Endothelial cell of umbilical vein (primary cell): ENCODE results near the gene NEBL. TPM values are rescaled to one million over a fixed set of nuclear protein-coding genes. Genes with fewer than 3 reads are reported as not detected.

Experiments used
- BruUV-seq: library from RNA; stranded (reverse); fragments of 400-500 nt; replicated peaks from 2 replicates; lab custom pipeline; 2021; lab: Mats Ljungman, UMichigan
- CTCF ChIA-PET: fragments of 300-600, 350-600 bp; sonication (Branson Sonifier 250); formaldehyde crosslinking; loops from one replicate; lab custom pipeline; 2021; ENCODE audit warnings: antibody characterized with exemption, inconsistent platforms; lab: Charles Lee
- POLR2A ChIA-PET: fragments of 300-600, 350-600 bp; sonication (Branson Sonifier 250); formaldehyde crosslinking; loops from one replicate; lab custom pipeline; 2021; ENCODE audit warnings: antibody characterized with exemption, inconsistent platforms; lab: Charles Lee
- DNase-seq: peaks from one replicate; pipeline ENCODE4 v3.0.0-alpha.2; 2011; ENCODE audit warnings: low read depth, low spot score
- FAIRE-seq: peaks from 2 replicates; lab custom pipeline; 2011; peaks lifted over from hg19 to GRCh38; lab: Jason Lieb, UNC
- H2AFZ ChIP-seq: 2 replicates; pipeline ENCODE4 v1.6.0; 2012; ENCODE audit warnings: low read depth, low read length, control low read depth, inconsistent platforms
- H3K27ac ChIP-seq: 2 replicates; pipeline ENCODE4 v1.5.1; 2011; ENCODE audit warnings: low read depth, mild to moderate bottlenecking, control low read depth, low read length, moderate library complexity; ENCODE audit not compliant: insufficient read depth
- H3K27me3 ChIP-seq, 2 experiments: 2 replicates each; pipeline versions ENCODE4 v1.6.0 to v1.6.1; 2011; ENCODE audit warnings: low read length in 2 of 2, mixed read lengths in 1 of 2; ENCODE audit not compliant: control insufficient read depth in 2 of 2, insufficient read depth in 2 of 2
- H3K36me3 ChIP-seq, 2 experiments: 2 replicates in 1 of 2; 3 replicates in 1 of 2; pipeline ENCODE4 v1.5.1; 2011; ENCODE audit warnings: low read length in 2 of 2, mild to moderate bottlenecking in 1 of 2, moderate library complexity in 1 of 2; ENCODE audit not compliant: control insufficient read depth in 2 of 2, insufficient read depth in 2 of 2; ENCODE audit errors: extremely low read depth in 1 of 2
- H3K4me1 ChIP-seq: 3 replicates; pipeline ENCODE4 v1.5.1; 2011; ENCODE audit warnings: mild to moderate bottlenecking, low read length; ENCODE audit not compliant: control insufficient read depth, insufficient read depth; ENCODE audit errors: extremely low read depth
- H3K4me2 ChIP-seq: 2 replicates; pipeline ENCODE4 v1.6.1; 2011; ENCODE audit warnings: low read length, control low read depth, mixed read lengths; ENCODE audit not compliant: insufficient read depth
- H3K4me3 ChIP-seq, 3 experiments: fragments of 200-600 bp in 1 of 3; sonication (generic), shearing (Covaris generic) in 1 of 3; replicated peaks in 1 of 3; 2 replicates each; pipeline ENCODE4 v1.5.1; 2011 to 2016; ENCODE audit warnings: control low read depth in 3 of 3, low read length in 3 of 3, mild to moderate bottlenecking in 2 of 3, inconsistent platforms in 1 of 3, low read depth in 1 of 3, moderate library complexity in 1 of 3; ENCODE audit not compliant: insufficient read depth in 1 of 3
- H3K79me2 ChIP-seq: 2 replicates; pipeline ENCODE4 v1.6.0; 2012; ENCODE audit warnings: low read length, inconsistent platforms; ENCODE audit not compliant: control insufficient read depth, insufficient read depth
- H3K9ac ChIP-seq: replicated peaks from 2 replicates; pipeline ENCODE3; 2011; ENCODE audit warnings: low read length, control low read depth; ENCODE audit not compliant: insufficient read depth; ENCODE audit errors: extremely low read depth
- H3K9me1 ChIP-seq: replicated peaks from 3 replicates; pipeline ENCODE4 v1.6.0; 2011; ENCODE audit warnings: mild to moderate bottlenecking, low read length; ENCODE audit not compliant: control insufficient read depth, insufficient read depth; ENCODE audit errors: extremely low read depth
- H3K9me3 ChIP-seq: replicated peaks from 2 replicates; pipeline ENCODE4 v1.5.1; 2012; ENCODE audit warnings: low read length, inconsistent platforms; ENCODE audit not compliant: control insufficient read depth, insufficient read depth
- H4K20me1 ChIP-seq: replicated peaks from 2 replicates; pipeline ENCODE3; 2011; ENCODE audit warnings: mild to moderate bottlenecking, low read length; ENCODE audit not compliant: control insufficient read depth, insufficient read depth; ENCODE audit errors: extremely low read depth
- CTCF ChIP-seq, 2 donors: IDR thresholded peaks; 1 replicate in 1 of 2; 2 replicates in 1 of 2; pipeline ENCODE4 v1.5.1; 2011; ENCODE audit warnings: low read length in 2 of 2, mild to moderate bottlenecking in 2 of 2, moderate library complexity in 2 of 2, control low read depth in 1 of 2, inconsistent platforms in 1 of 2, low read depth in 1 of 2; ENCODE audit not compliant: insufficient read depth in 1 of 2; ENCODE audit errors: extremely low read depth in 1 of 2
- EZH2 ChIP-seq: IDR thresholded peaks from 2 replicates; pipeline ENCODE4 v1.6.1; 2012; ENCODE audit warnings: borderline replicate concordance, low read depth, mild to moderate bottlenecking, moderate library complexity, low read length, inconsistent platforms; ENCODE audit not compliant: severe bottlenecking
- FOS ChIP-seq: IDR thresholded peaks from 2 replicates; pipeline ENCODE4 v1.6.1; 2011; ENCODE audit warnings: mild to moderate bottlenecking, low read length, moderate library complexity, borderline replicate concordance; ENCODE audit not compliant: insufficient read depth
- GATA2 ChIP-seq: IDR thresholded peaks from 2 replicates; pipeline ENCODE4 v1.7.0; 2011; ENCODE audit warnings: low read depth, mild to moderate bottlenecking, moderate library complexity, mixed read lengths, low read length; ENCODE audit not compliant: insufficient read length, insufficient read depth
- JUN ChIP-seq: IDR thresholded peaks from 2 replicates; pipeline ENCODE4 v1.6.1; 2011; ENCODE audit warnings: borderline replicate concordance, low read depth; ENCODE audit not compliant: insufficient read length, insufficient read depth
- MYC ChIP-seq: IDR thresholded peaks from one replicate; pipeline ENCODE4 v1.6.1; 2011; ENCODE audit warnings: mild to moderate bottlenecking, low read depth, low read length
- POLR2A ChIP-seq: IDR thresholded peaks from 2 replicates; pipeline ENCODE4 v1.6.1; 2012; ENCODE audit warnings: low read depth, mild to moderate bottlenecking, control low read depth, low read length
- POLR2AphosphoS5 ChIP-seq: IDR thresholded peaks from 2 replicates; pipeline ENCODE4 v1.6.1; 2012; ENCODE audit warnings: low read depth, mild to moderate bottlenecking, control low read depth, low read length, moderate library complexity; ENCODE audit not compliant: insufficient read depth
- dilution Hi-C: fragments of 300-500 bp; cut with MboI; formaldehyde crosslinking; loops from one replicate; pipeline ENCODE4 v1.15.0; 2019; ENCODE audit warnings: low sequenced_read_pairs; ENCODE audit not compliant: extremely low pct_ligation_motif_present
- intact Hi-C: fragments of 100-400 bp; cut with micrococcal nuclease; formaldehyde crosslinking; loops from one replicate; pipeline ENCODE4 v1.10.0; 2022
- polyA plus RNA-seq, 4 experiments: library from polyadenylated mRNA; depleted of rRNA in 3 of 4; stranded (reverse) in 3 of 4; unstranded in 1 of 4; fragments of >200 nt; gene quantifications; 2 replicates each; pipeline versions ENCODE4 v1.2.1 to v1.2.3, GENCODE V29; 2011 to 2012; ENCODE audit warnings: missing spikeins in 1 of 4
- total RNA-seq: library from RNA; stranded (reverse); gene quantifications from 2 replicates; pipeline ENCODE4 v1.2.3, GENCODE V29; 2021
- TF ChIP-seq, protein P1 (sequence below): IDR thresholded peaks from 2 replicates; pipeline ENCODE4 v1.6.1; 2011; ENCODE audit not compliant: insufficient read depth, insufficient read length

Gene NEBL
- total and polyA plus RNA-seq, 2 donors (not counting 3 experiments of a cell fraction or from before 2014, with no cell fraction given), result 0.17 to 0.66 TPM

GRCh38 chr10:20817646-20818045 is 79.5 kb downstream of the NEBL start:
- no peak overlapping the region for H3K4me3 ChIP-seq
- no peaks in the 10 kb centered on the region for H3K79me2 ChIP-seq
- FAIRE-seq, result no peak
- no peaks in the 10 kb centered on the region for H3K9me3 ChIP-seq
- no peaks in the 10 kb centered on the region for H3K36me3 ChIP-seq
- no TSS peak for BruUV-seq
- DNase-seq, result no peak
- intact Hi-C loops, result no loop called here
- TF ChIP-seq, protein P1, sequence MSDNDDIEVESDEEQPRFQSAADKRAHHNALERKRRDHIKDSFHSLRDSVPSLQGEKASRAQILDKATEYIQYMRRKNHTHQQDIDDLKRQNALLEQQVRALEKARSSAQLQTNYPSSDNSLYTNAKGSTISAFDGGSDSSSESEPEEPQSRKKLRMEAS, result no peak
- TF ChIP-seq FOS, result no peak
- no peak for TF ChIP-seq GATA2
- no peak for TF ChIP-seq POLR2A
- no peak for TF ChIP-seq CTCF (IDR thresholded peaks at IDR 0.05; ENCODE audit: extremely low read depth in 1 of 2, insufficient read depth in 1 of 2, low read depth in 1 of 2, low read length in 2 of 2)
- TF ChIP-seq JUN, result no peak
- no peak for TF ChIP-seq EZH2
- TF ChIP-seq POLR2AphosphoS5, result no peak
- no peak for TF ChIP-seq MYC
- H3K4me2 ChIP-seq, result no peak overlapping the region
- dilution Hi-C loops, result no loop called here
- H2AFZ ChIP-seq, result no peak overlapping the region
- no peaks in the 10 kb centered on the region for H3K27me3 ChIP-seq
- CTCF ChIA-PET, result no interaction called here
- H3K27ac ChIP-seq, result no peak overlapping the region
- H3K9ac ChIP-seq, result no peak overlapping the region
- POLR2A ChIA-PET, result no interaction called here
- no peaks in the 10 kb centered on the region for H3K4me1 ChIP-seq
- no peaks in the 10 kb centered on the region for H3K9me1 ChIP-seq
- no peaks in the 10 kb centered on the region for H4K20me1 ChIP-seq
